GM12878 (cell line): ENCODE data around the gene FHL3. TPM values are rescaled to one million over a fixed set of nuclear protein-coding genes. Genes with fewer than 3 reads are reported as not detected.
A peak's percentile ranks its signal among the peaks of the same experiment; 100 is the strongest.

Experiments
- BACH1 ChIP-seq: fragments of 450-650 bp; IDR thresholded peaks from 2 replicates; pipeline ENCODE4 v1.6.1; 2017; ENCODE audit warnings: mild to moderate bottlenecking, borderline replicate concordance
- CBFB ChIP-seq: IDR thresholded peaks from 2 replicates; pipeline ENCODE4 v1.6.1; 2016; ENCODE audit warnings: antibody characterized with exemption, low read depth
- GATAD2B ChIP-seq: fragments of 450-650 bp; conservative IDR thresholded peaks from 2 replicates; pipeline ENCODE4 v1.6.1; 2017; ENCODE audit warnings: low read depth, mild to moderate bottlenecking, moderate library complexity
- LARP7 ChIP-seq: fragments of 450-650 bp; IDR thresholded peaks from 2 replicates; pipeline ENCODE4 v1.6.1; 2017; ENCODE audit warnings: mild to moderate bottlenecking
- MXI1 ChIP-seq: fragments of 150-350 bp; IDR thresholded peaks from 2 replicates; pipeline ENCODE4 v1.6.1; 2011; ENCODE audit warnings: low read depth, mild to moderate bottlenecking, inconsistent platforms, low read length, improper control_type of control experiment
- POLR2AphosphoS5 ChIP-seq: IDR thresholded peaks from 2 replicates; pipeline ENCODE4 v1.6.1; 2011; ENCODE audit warnings: mild to moderate bottlenecking, low read length, inconsistent platforms
- RUNX3 ChIP-seq: IDR thresholded peaks from 2 replicates; pipeline ENCODE4 v1.6.1; 2012; ENCODE audit warnings: low read length, inconsistent platforms
- SPI1 ChIP-seq: IDR thresholded peaks from 2 replicates; pipeline ENCODE4 v1.6.1; 2011; ENCODE audit warnings: low read depth, mild to moderate bottlenecking, low read length, moderate library complexity, borderline replicate concordance; ENCODE audit not compliant: insufficient read depth
- TCF3 ChIP-seq: IDR thresholded peaks from 2 replicates; pipeline ENCODE4 v1.6.1; 2012; ENCODE audit warnings: low read depth, mild to moderate bottlenecking, low read length, borderline replicate concordance; ENCODE audit not compliant: insufficient read depth
- ZNF24 ChIP-seq: fragments of 450-650 bp; IDR thresholded peaks from 2 replicates; pipeline ENCODE4 v1.6.1; 2017; ENCODE audit warnings: antibody characterized with exemption, mild to moderate bottlenecking
- ZNF622 ChIP-seq: fragments of 450-650 bp; IDR thresholded peaks from 2 replicates; pipeline ENCODE4 v1.6.1; 2017; ENCODE audit warnings: mild to moderate bottlenecking, inconsistent platforms
- polyA plus RNA-seq, 11 experiments: library from polyadenylated mRNA; depleted of rRNA in 4 of 11; unstranded in 6 of 11; stranded (reverse) in 5 of 11; fragments of >200 nt; fragmentation: Nextera tagmentation in 4 of 11; fragmentation: Illumina TruSeq in 1 of 11; extraction: Ambion mirVana in 4 of 11; extraction: Trizol in 1 of 11; gene quantifications; 1 replicate in 1 of 11; 2 replicates in 10 of 11; pipeline versions ENCODE4 v1.2.1 to v1.2.3, GENCODE V29; 2011 to 2016; ENCODE audit warnings: inconsistent platforms in 2 of 11, missing spikeins in 2 of 11, low read depth in 1 of 11
- total RNA-seq, 4 experiments: library from RNA; depleted of rRNA in 3 of 4; stranded (reverse); fragments of >200 nt in 3 of 4; fragmentation: Illumina TruSeq in 1 of 4; extraction: Trizol in 1 of 4; gene quantifications; 2 replicates each; pipeline versions ENCODE4 v1.2.1 to v1.2.3, GENCODE V29; 2013 to 2021
- TF ChIP-seq, protein P1 (sequence below), 3 experiments: IDR thresholded peaks in 2 of 3; conservative IDR thresholded peaks in 1 of 3; 2 replicates each; pipeline ENCODE4 v1.5.1; 2011; ENCODE audit warnings: low read depth in 3 of 3, low read length in 3 of 3, mild to moderate bottlenecking in 3 of 3, control low read depth in 2 of 3, moderate library complexity in 2 of 3, inconsistent platforms in 1 of 3, mixed read lengths in 1 of 3; ENCODE audit not compliant: control insufficient read depth in 2 of 3, insufficient read depth in 1 of 3; ENCODE audit errors: extremely low read depth in 1 of 3
- TF ChIP-seq, protein P2 (sequence below): fragments of 450-650 bp; IDR thresholded peaks from 2 replicates; pipeline ENCODE4 v1.6.1; 2017; ENCODE audit warnings: mild to moderate bottlenecking, moderate library complexity
- TF ChIP-seq, protein P3 (sequence below): fragments of 450-650 bp; formaldehyde crosslinking; IDR thresholded peaks from 2 replicates; pipeline ENCODE4 v1.5.0; 2022; ENCODE audit warnings: mild to moderate bottlenecking, missing genetic modification characterization
- TF ChIP-seq, protein P4 (sequence below): fragments of 450-650 bp; IDR thresholded peaks from 2 replicates; pipeline ENCODE4 v1.6.1; 2016; ENCODE audit warnings: mild to moderate bottlenecking, moderate library complexity, borderline replicate concordance

The FHL3 gene
- total and polyA plus RNA-seq, 10 of the 15 experiments (the other 5 are each of a cell fraction or from before 2014, with no cell fraction given), result 0.26 to 13.9 (median 7.9) TPM

DNA sequence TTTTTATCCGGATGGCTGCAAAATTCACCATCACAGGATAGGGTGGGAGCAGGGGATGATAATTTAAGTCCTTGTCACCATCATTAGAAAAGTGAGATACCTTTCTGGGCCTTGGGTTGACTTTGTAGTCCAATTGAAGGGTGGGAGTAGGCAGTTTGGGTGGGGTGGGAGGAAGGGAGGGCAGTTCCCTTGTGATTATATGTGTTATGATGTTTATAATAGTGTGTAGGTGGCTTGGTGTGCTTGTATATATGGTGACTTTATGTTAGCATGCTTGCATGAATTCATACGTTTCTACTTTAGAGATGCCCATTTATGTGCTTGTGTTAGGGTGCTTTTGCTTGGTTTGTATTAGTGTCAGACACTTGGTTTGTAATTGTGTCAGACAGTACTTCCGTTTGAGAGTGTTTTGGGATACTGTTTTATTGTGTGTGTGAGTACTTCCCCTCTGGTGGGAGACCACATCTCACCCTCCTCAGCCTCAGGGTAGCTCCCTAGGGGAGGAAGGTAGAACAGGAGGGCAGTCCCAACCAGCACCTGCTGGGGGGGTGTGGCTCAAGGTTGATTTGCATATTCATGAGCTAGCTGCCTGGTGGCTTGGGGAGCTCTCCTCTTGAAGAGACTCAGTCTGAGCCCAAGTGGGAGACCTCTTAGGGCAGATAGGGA, 47.6 kb upstream of the FHL3 start (continued):
- TF ChIP-seq, protein P1, sequence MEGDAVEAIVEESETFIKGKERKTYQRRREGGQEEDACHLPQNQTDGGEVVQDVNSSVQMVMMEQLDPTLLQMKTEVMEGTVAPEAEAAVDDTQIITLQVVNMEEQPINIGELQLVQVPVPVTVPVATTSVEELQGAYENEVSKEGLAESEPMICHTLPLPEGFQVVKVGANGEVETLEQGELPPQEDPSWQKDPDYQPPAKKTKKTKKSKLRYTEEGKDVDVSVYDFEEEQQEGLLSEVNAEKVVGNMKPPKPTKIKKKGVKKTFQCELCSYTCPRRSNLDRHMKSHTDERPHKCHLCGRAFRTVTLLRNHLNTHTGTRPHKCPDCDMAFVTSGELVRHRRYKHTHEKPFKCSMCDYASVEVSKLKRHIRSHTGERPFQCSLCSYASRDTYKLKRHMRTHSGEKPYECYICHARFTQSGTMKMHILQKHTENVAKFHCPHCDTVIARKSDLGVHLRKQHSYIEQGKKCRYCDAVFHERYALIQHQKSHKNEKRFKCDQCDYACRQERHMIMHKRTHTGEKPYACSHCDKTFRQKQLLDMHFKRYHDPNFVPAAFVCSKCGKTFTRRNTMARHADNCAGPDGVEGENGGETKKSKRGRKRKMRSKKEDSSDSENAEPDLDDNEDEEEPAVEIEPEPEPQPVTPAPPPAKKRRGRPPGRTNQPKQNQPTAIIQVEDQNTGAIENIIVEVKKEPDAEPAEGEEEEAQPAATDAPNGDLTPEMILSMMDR (IDR thresholded peaks at IDR 0.05 in 2 of 3, conservative IDR thresholded peaks at IDR 0.05 in 1 of 3; ENCODE audit: control insufficient read depth in 2 of 3, extremely low read depth in 1 of 3, insufficient read depth in 1 of 3, low read depth in 3 of 3, low read length in 3 of 3), result no peak
- TF ChIP-seq CBFB (no peak), MXI1 (no peak), ZNF24 (no peak), GATAD2B (peak; percentile 68), LARP7 (no peak), POLR2AphosphoS5 (no peak), SPI1 (peak; percentile 17; the same call in 1 of the 2 replicates), BACH1 (no peak), ZNF622 (no peak), RUNX3 (peak; percentile 54), TCF3 (no peak)
- TF ChIP-seq, protein P2, sequence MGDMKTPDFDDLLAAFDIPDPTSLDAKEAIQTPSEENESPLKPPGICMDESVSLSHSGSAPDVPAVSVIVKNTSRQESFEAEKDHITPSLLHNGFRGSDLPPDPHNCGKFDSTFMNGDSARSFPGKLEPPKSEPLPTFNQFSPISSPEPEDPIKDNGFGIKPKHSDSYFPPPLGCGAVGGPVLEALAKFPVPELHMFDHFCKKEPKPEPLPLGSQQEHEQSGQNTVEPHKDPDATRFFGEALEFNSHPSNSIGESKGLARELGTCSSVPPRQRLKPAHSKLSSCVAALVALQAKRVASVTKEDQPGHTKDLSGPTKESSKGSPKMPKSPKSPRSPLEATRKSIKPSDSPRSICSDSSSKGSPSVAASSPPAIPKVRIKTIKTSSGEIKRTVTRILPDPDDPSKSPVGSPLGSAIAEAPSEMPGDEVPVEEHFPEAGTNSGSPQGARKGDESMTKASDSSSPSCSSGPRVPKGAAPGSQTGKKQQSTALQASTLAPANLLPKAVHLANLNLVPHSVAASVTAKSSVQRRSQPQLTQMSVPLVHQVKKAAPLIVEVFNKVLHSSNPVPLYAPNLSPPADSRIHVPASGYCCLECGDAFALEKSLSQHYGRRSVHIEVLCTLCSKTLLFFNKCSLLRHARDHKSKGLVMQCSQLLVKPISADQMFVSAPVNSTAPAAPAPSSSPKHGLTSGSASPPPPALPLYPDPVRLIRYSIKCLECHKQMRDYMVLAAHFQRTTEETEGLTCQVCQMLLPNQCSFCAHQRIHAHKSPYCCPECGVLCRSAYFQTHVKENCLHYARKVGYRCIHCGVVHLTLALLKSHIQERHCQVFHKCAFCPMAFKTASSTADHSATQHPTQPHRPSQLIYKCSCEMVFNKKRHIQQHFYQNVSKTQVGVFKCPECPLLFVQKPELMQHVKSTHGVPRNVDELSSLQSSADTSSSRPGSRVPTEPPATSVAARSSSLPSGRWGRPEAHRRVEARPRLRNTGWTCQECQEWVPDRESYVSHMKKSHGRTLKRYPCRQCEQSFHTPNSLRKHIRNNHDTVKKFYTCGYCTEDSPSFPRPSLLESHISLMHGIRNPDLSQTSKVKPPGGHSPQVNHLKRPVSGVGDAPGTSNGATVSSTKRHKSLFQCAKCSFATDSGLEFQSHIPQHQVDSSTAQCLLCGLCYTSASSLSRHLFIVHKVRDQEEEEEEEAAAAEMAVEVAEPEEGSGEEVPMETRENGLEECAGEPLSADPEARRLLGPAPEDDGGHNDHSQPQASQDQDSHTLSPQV, result no peak
- TF ChIP-seq, protein P3, sequence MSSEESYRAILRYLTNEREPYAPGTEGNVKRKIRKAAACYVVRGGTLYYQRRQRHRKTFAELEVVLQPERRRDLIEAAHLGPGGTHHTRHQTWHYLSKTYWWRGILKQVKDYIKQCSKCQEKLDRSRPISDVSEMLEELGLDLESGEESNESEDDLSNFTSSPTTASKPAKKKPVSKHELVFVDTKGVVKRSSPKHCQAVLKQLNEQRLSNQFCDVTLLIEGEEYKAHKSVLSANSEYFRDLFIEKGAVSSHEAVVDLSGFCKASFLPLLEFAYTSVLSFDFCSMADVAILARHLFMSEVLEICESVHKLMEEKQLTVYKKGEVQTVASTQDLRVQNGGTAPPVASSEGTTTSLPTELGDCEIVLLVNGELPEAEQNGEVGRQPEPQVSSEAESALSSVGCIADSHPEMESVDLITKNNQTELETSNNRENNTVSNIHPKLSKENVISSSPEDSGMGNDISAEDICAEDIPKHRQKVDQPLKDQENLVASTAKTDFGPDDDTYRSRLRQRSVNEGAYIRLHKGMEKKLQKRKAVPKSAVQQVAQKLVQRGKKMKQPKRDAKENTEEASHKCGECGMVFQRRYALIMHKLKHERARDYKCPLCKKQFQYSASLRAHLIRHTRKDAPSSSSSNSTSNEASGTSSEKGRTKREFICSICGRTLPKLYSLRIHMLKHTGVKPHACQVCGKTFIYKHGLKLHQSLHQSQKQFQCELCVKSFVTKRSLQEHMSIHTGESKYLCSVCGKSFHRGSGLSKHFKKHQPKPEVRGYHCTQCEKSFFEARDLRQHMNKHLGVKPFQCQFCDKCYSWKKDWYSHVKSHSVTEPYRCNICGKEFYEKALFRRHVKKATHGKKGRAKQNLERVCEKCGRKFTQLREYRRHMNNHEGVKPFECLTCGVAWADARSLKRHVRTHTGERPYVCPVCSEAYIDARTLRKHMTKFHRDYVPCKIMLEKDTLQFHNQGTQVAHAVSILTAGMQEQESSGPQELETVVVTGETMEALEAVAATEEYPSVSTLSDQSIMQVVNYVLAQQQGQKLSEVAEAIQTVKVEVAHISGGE, result no peak
- TF ChIP-seq, protein P4, sequence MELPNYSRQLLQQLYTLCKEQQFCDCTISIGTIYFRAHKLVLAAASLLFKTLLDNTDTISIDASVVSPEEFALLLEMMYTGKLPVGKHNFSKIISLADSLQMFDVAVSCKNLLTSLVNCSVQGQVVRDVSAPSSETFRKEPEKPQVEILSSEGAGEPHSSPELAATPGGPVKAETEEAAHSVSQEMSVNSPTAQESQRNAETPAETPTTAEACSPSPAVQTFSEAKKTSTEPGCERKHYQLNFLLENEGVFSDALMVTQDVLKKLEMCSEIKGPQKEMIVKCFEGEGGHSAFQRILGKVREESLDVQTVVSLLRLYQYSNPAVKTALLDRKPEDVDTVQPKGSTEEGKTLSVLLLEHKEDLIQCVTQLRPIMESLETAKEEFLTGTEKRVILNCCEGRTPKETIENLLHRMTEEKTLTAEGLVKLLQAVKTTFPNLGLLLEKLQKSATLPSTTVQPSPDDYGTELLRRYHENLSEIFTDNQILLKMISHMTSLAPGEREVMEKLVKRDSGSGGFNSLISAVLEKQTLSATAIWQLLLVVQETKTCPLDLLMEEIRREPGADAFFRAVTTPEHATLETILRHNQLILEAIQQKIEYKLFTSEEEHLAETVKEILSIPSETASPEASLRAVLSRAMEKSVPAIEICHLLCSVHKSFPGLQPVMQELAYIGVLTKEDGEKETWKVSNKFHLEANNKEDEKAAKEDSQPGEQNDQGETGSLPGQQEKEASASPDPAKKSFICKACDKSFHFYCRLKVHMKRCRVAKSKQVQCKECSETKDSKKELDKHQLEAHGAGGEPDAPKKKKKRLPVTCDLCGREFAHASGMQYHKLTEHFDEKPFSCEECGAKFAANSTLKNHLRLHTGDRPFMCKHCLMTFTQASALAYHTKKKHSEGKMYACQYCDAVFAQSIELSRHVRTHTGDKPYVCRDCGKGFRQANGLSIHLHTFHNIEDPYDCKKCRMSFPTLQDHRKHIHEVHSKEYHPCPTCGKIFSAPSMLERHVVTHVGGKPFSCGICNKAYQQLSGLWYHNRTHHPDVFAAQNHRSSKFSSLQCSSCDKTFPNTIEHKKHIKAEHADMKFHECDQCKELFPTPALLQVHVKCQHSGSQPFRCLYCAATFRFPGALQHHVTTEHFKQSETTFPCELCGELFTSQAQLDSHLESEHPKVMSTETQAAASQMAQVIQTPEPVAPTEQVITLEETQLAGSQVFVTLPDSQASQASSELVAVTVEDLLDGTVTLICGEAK, result no peak
